ENCODE data around the gene C2.
A peak's percentile ranks its signal among the peaks of the same experiment; 100 is the strongest.
"Not testable (repeated sequence)": the region's sequence is repeated elsewhere in the genome, so short reads cannot be mapped to it uniquely, and the experiment has no call there.

Gene C2

GRCh38 chr6:31958741-31959739 lies 31.5 kb downstream of the C2 start, which contains the start of the genes NELFE and SKIC2:
NELFE (minus strand) TSS chr6:31958971; CDS start chr6:31958446, 525 bp downstream.
SKIC2 (plus strand) TSS chr6:31959175; CDS start chr6:31959193, 18 bp downstream.
- peak; percentile 98 for DNase-seq (ENCODE audit: low spot score)

- DNase-seq (ENCODE audit: low spot score), result no peak
These were observed 34.1 kb downstream of the C2 start for GRCh38 chr6:31961616-31962015.

GRCh38 chr6:31963921-31964320 lies 36.4 kb downstream of the C2 start:
- no peak for DNase-seq (ENCODE audit: low spot score)

GRCh38 chr6:31965700-31966099 lies 38.2 kb downstream of the C2 start:
- no peak for DNase-seq (ENCODE audit: low spot score)

- no peak for DNase-seq (ENCODE audit: low spot score)
These were observed 39.0 kb downstream of the C2 start for GRCh38 chr6:31966506-31966905.

GRCh38 chr6:31966997-31967925 lies 39.7 kb downstream of the C2 start:
- no peak for DNase-seq (ENCODE audit: low spot score)

- DNase-seq (ENCODE audit: low spot score), result no peak
These were observed 40.4 kb downstream of the C2 start for GRCh38 chr6:31967926-31968320.

GRCh38 chr6:31968326-31968725 lies 40.8 kb downstream of the C2 start:
- no peak for DNase-seq (ENCODE audit: low spot score)

GRCh38 chr6:31968791-31969711 lies 41.5 kb downstream of the C2 start:
- DNase-seq (ENCODE audit: low spot score), result no peak

GRCh38 chr6:31969712-31970603 lies 42.4 kb downstream of the C2 start:
- DNase-seq (ENCODE audit: low spot score), result no peak

GRCh38 chr6:31970604-31971271 lies 43.2 kb downstream of the C2 start:
- no peak for DNase-seq (ENCODE audit: low spot score)

- no peak for DNase-seq (ENCODE audit: low spot score)
These were observed 43.9 kb downstream of the C2 start for GRCh38 chr6:31971279-31971992.

- peak; percentile 97 for DNase-seq (ENCODE audit: low spot score)
These were observed 44.6 kb downstream of the C2 start, which contains the start of gene DXO for GRCh38 chr6:31971993-31972708. DXO (minus strand) TSS chr6:31972138; CDS start chr6:31971675, 463 bp downstream.

GRCh38 chr6:31972709-31973350 lies 45.3 kb downstream of the C2 start:
- DNase-seq (ENCODE audit: low spot score), result no peak

- not testable (repeated sequence) for DNase-seq (ENCODE audit: low spot score)
These were observed 48.5 kb downstream of the C2 start for GRCh38 chr6:31976065-31976464.

GRCh38 chr6:31977816-31978431 lies 50.4 kb downstream of the C2 start:
- no peak for DNase-seq (ENCODE audit: low spot score)

GRCh38 chr6:31978831-31979230 lies 51.3 kb downstream of the C2 start:
- no peak for DNase-seq (ENCODE audit: low spot score)
